GM10847 (cell line): ENCODE data around the gene ARL13B.

Experiments
- POLR2A ChIP-seq: IDR thresholded peaks from 2 replicates; pipeline ENCODE4 v1.6.1; 2011; ENCODE audit not compliant: insufficient read length; ENCODE audit errors: extremely low read depth

The ARL13B gene

DNA sequence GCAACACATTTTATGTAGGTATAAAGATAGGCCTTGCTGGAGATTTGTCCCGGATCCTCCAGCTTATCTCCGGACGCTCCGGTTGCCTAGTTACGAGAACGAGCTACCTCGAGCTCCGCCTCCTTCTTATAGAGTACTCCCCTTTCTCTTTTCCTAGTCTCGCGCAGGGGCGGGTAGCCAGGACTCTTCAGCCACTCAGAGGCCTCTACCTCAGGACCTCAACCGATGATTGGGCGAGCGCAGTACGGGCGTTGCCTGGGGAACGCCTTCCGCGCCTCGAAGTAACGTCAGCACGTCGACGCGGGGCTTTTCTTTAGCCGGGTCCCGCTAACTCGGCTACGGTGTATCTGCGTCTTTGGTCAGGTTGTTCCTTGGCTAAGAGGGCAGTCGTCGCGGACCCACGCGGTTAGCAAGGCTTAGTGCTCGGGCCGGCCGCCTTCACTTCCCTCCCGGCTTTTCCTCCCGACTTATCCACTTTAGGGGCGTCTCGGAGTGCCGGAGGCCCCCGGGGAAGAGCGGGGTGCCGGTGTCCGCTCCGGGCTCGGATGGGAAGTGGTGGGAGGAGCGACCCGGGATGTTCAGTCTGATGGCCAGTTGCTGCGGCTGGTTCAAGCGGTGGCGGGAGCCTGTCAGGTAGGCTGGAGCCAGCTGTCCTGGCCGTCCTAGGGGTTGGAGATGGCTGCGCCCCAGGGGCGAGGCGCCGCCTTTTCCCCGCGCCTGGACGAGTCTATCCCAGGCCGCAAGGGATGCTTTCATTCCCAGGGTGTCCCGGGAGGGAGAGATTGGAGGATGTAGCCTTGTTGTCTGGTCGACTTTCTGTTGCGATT is at the start of gene ARL13B:
ARL13B (plus strand) TSS at position 306 of the 827 bp plus-strand sequence; CDS start at position 575, 269 bp downstream.
- peak; percentile 43 for TF ChIP-seq POLR2A

DNA sequence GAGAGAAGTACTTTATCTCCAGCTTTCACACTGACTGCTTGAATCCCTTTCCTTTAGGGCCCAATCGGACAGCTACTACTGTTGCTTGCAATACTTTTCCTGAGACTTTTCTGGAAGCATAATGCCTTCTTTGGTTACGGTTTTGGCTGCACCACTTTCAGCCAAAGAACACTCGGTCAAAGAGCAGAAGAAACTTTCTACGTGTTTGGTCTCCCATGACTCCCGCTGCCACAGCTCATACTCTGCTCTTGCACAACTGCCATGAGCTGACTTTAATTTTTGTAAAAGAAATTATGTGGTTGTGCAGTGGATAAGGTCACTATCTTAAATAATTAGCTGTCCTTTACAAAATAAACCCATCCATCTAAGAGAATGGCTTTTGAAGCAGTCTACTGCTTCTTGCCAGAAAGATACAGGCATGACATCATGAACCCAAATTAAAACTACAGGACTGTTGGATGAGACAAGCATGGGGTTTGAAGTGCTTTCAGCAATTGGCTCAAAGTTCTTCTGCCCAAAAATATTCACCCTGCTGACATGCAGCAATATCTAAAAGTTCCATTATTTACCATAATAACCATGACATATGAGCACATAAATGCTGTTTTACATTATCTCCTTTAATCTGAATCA is 48.2 kb upstream of the ARL13B start:
- no peak for TF ChIP-seq POLR2A

DNA sequence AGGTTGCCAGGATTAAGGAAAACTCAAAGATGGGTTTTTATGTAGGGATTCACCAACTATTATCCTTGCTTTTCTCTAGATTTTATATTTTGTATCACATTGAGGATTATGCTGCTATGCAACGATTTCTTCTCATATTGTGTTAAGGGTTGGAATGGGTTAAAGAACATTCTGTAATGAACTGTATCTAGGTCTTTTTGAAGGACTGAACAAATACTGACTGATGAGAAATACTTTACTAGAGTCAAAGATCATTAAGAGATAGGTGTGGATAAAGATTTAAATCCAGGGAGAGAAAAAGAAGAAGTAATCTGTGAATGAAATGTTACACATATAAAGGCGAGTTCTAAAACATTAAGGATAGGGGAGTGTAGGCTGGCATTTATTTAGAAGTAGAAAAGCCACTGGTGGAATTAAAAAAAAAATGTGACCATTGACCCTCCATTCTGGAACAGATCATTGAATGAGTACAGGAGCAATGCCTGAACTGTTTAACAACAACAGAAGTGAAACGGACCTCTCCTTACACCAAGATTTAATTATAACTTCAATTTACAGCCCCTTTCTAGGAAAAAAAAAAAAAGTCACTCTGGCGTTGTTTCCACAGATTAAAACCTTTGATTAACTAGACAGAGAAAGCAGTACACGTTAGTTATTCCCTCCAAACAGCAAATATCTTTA is 45.4 kb upstream of the ARL13B start:
- no peak for TF ChIP-seq POLR2A

DNA sequence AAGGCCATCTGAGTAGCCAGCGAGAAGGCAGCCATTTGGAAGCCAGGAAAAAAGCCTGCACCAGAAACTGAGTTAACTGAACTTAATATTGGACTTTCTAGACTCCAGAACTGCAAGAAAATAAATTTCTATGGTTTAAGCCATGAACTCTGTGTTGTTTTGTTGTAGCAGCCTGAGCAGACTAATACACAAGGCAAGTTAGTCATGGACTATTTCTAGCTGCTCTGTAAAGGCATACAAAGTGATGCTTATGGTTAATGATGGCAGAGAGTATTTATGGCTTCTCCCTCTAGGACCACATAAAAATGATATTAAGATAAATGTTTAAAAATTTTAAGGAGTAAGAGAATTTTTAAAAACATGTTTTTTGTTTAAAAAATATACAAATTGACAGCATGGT is 43.4 kb upstream of the ARL13B start:
- TF ChIP-seq POLR2A = no peak

DNA sequence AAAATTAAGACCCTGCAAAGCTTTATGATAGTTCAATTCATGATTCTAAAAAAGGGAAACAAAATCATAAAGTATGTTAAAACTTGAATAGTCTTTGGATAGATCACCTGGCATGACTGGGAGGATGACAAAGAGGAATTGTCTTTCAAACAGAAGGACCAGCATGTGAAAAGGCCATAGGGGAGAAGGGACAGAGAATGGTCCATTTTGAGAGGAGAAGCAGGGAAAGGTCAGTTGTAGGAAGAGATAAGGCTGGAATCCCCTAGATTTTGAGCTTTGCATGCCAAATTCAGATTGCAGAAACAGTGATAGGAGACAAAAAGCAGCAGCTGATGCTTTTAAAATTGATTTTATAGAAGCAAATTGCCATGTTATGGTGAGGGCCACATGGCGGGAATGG is 18.9 kb upstream of the ARL13B start:
- no peak for TF ChIP-seq POLR2A

DNA sequence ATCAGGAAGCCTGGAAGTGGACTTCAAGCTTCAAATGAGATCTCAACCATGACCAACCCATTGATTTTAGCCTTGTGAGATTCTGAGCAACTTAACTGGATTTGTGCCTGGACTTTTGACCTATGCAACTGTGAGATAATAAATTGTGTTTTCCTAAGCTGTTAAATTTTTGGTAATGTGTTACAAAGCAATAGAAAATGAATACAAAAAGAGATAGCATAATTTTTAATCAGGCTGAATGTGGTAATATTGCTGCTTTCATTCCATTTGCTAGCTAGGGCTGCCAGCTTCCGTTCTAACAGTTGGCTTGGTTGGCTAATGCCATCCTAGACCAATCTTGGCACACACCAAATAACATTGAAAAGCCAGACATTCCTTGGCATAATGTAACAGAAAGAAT is 18.5 kb upstream of the ARL13B start:
- no peak for TF ChIP-seq POLR2A

DNA sequence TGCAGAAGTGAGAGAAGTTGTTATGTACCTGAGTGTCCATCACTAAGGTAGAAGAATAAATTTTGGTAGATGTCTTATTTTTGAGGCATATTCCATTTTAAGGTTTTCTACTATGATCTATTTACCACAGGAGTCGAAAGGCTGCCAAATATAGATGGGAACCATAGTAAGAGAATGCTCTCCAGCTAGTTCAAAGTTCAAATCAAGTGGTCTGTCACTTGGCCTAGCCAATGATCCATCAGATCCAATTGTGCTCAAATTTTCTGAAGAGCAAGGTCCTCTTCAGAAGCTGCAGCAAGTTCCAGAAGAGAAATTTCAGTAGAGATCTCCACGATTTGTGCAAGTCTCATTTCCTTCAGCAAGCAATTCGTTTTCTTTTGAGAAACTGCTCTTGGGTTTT is 17.2 kb upstream of the ARL13B start:
- TF ChIP-seq POLR2A = no peak

DNA sequence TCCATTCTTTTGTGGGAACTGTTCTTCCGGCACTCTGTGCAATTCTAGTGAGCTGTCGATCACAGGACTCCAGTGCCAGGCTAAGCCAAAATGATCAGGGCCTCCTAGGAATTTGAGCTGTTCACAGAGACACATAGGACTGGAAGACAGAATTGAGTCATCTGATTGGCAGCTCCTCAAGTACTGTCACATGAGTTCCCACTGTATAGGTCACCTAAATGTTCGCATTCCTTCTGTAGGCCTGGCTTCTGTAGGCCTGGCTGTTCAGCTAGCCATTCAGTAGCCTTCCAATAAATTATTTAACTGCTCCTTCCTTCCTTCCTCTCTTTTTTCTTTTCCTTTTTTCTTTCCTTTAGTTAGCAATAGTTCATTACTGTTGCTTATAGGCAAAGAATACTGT is 10.5 kb upstream of the ARL13B start:
- TF ChIP-seq POLR2A = no peak

DNA sequence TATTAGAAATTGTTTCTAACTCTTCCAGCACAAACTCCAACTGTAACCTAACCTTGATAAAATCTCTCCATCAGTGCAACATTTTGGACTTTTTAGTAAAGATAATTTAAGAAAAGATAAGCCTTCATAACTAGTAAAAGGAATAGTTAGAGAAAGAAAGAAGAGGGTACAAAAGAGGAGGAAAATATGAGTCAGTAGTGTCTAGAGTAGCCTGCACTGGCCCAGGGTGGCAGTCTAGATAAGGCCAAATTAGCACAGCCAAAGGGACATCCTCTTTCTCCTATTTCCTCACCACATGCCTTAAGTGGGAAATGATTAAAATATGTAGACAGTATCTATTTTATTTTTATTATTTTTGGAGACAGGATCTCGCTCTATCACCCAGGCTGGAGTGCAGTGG is 10.0 kb upstream of the ARL13B start:
- TF ChIP-seq POLR2A = no peak

DNA sequence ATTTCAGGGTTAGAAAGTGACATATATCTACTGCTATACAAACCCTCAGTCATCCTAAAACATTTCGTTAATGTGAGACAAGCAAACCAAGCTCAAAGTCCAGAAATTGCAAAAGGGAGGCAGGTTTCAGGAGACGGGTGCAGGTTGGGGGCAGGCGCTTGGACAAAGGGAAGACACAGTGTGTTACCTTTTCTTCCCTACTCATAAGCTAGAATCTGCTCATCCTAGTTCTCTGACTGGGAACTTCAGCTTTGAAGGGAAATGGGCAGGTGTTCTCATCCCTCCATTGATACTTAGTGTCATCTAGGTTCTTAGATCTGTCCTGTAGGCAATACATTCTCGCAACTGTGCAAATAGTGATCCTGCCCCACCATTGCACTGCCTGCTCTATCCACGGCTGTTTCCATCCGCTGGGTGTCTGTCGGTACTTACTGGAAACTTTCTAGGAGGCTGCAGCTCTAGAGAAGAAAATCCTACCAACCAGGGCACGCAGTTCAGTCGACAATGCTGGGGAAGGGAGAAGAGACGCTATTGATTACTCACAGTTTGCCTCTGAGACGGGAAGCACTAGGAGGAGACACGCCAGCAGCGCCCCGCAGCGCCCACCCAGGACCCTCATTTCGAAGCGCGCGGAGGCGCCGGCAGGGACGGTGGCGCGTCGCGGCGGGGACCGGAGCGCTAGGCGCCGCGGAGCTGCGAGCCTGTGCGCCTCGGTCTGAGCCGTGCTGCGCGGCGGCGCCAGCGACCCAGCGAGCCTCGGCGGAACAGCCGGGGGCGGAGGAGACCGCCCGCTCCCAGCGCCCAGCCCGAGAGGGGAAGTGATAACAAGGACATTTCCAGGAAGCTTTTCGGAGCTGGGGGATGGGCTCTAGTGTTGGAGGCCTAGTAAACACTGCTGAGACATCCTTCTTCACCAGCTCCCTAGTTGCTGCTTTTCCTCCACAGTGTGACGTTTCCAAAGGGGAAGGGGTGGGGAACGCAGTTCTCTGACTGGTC is 6.5 kb upstream of the ARL13B start, which contains the start of gene PROS1:
PROS1 (minus strand) TSS at position 766 of the 996 bp plus-strand sequence; CDS start at position 619, 147 bp downstream.
- no peak for TF ChIP-seq POLR2A

DNA sequence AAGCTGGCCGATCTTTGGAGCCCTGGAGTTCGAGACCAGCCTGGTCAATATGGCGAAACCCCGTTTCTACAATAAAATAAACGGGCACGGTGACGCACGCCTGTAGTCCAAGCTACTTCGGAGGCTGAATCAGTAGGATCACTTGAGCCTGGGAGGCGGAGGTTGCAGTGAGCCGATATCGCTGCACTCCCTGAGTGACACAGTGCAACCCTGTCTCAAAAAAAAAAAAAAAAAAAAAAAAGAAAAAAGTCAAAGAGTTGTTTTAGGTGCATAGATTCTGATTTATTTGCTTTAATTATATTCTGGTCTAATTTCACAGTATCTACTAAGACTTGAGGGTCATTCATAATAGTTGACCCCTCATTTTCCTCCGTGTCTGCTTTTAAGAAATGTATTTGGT is 1.7 kb downstream of the ARL13B start:
- TF ChIP-seq POLR2A = no peak

DNA sequence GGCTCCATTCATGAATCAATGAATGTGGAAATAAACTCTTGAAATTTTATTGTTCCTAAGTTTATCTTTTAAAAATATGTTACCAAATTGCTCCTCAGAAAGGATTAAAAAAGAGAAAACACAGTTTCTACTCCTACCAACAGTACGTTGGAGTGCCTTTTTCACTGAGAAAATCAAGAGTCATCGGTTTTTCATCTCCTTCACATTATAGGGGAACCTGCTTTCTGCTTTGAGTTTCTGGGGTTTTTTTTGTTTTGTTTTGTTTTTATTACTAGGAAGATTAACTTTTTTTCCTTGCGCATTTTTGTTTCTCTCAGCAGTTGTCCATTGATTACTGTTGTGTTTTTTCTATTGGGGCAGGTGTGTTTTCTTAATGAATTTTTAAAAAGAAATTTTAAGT is 3.5 kb downstream of the ARL13B start:
- no peak for TF ChIP-seq POLR2A

DNA sequence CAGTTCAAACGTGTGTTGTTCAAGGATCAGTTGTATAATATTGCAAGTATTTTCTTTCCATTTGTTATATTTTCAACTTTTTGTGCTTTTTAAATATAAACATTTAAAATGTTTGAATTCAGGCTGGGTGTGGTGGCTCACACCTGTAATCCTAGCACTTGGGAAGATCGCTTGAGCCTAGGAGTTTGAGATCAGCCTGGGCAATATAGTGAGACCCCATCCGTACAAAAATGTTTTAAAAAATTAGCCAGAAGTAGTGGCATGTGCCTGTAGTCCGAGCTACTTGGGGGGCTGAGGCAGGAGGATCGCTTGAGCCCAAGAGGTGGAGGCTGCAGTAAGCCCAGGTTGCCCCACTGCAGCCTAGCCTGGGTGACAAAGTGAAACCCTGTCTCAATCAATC is 4.7 kb downstream of the ARL13B start:
- no peak for TF ChIP-seq POLR2A

DNA sequence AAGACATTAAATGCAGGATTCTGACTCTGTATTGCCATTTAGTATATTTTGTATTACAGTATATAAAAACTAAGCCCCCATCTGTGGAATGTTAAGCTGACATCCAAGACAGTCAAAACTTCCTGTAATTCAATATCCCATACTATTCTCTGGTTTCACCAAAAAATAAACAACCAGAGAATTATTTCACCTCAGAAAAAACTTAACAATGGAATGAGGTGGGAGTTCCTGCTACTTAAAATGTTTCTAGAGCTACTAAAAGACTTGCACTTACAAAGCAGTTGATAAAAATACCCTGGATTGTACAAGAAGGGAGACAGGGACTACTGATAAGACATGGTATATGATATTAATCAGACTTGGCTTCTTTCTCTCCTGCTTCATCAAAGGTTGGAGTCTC is 8.3 kb downstream of the ARL13B start:
- TF ChIP-seq POLR2A = no peak

DNA sequence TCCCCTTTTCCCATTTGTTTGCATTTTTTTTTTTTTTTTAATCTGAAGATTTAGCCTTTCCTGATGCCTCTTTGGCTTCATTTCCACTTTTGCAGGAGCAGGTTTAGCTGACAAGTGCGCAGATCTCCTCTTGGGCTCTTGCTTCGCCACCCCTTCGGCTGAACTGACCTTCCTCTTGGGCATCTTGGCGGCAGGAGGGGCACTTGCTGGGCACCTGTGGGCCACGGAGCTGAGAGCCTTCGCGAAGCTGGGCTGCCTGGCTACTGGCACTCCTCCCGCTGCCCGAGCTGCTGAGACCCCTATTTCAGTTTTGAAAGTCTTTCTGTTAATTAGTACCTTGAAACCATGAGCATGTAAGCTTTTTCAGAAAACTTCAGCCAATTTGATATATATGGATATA is 8.8 kb downstream of the ARL13B start:
- no peak for TF ChIP-seq POLR2A
